ENCODE results near the gene MSI2.

MSI2 gene

DNA sequence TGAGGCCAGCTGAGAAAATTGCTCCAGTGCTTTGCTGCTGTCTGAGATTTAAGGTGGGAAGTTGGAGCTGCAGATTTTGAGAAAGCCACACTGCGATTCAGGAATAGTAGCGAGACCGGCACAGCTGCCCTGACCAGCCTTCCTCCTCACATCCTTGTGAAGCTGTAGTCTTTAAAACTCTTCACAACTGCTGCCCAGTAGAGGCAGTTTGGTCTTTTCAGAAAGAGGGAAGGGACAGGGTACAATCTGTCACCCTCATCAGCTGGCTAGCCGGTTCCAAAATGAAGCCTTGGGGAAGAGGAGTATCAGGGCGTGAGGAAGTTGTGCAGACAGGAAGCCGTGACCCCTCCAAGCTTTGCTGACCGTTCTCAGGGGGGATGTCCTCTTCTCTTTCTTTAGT is 195.3 kb downstream of the MSI2 start:
- no peak overlapping the region for H3K27ac ChIP-seq
- TF ChIP-seq, protein P1, sequence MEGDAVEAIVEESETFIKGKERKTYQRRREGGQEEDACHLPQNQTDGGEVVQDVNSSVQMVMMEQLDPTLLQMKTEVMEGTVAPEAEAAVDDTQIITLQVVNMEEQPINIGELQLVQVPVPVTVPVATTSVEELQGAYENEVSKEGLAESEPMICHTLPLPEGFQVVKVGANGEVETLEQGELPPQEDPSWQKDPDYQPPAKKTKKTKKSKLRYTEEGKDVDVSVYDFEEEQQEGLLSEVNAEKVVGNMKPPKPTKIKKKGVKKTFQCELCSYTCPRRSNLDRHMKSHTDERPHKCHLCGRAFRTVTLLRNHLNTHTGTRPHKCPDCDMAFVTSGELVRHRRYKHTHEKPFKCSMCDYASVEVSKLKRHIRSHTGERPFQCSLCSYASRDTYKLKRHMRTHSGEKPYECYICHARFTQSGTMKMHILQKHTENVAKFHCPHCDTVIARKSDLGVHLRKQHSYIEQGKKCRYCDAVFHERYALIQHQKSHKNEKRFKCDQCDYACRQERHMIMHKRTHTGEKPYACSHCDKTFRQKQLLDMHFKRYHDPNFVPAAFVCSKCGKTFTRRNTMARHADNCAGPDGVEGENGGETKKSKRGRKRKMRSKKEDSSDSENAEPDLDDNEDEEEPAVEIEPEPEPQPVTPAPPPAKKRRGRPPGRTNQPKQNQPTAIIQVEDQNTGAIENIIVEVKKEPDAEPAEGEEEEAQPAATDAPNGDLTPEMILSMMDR (conservative IDR thresholded peaks at IDR 0.05): no peak

DNA sequence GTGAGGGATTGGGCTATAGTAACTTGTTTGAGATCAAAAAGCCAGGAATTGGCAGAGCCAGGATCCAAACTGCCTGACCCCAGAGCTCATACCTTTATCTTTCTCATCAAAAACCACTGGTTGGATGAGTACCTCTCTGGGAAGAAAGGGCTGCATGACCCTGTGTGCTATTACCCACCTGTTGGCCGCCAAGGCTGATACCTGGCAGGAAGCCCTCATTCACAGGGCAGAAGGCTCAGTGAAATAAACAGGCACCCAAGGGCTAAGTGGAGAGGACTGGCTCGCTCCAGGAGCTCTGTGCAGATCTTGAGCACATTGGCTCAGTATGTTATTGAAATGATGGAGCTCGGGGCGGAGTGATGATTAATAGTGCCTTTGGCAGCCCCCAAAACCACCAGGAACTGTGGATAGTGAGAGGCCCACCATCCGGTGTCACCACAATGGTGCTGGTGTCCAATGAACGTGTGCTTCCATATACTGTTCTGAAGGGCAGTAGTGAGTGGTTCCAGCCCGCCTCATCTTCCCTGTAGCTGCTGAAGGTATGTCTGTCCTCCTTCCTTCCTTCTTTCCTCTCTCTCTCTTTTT is 197.6 kb downstream of the MSI2 start:
- TF ChIP-seq, protein P1 (conservative IDR thresholded peaks at IDR 0.05): no peak
- H3K27ac ChIP-seq: no peak overlapping the region

DNA sequence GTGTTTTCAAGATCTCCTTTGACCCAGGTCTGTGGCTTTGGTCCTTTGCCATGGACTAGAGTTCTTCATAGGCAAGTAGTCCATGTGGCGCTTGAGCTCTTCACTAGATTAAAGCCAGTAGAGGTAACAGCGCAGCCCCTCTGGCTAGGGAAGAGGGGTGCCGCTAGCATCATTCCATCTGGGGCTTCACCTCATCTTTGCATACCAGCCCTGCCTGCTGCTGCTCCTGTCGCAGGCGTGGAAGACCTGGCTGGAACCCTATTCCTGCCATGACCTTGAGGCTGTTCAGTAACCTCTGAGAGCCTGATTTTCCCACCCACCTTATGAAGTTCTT is 198.4 kb downstream of the MSI2 start:
- H3K27ac ChIP-seq: no peak overlapping the region
- TF ChIP-seq, protein P1 (conservative IDR thresholded peaks at IDR 0.05): no peak

DNA sequence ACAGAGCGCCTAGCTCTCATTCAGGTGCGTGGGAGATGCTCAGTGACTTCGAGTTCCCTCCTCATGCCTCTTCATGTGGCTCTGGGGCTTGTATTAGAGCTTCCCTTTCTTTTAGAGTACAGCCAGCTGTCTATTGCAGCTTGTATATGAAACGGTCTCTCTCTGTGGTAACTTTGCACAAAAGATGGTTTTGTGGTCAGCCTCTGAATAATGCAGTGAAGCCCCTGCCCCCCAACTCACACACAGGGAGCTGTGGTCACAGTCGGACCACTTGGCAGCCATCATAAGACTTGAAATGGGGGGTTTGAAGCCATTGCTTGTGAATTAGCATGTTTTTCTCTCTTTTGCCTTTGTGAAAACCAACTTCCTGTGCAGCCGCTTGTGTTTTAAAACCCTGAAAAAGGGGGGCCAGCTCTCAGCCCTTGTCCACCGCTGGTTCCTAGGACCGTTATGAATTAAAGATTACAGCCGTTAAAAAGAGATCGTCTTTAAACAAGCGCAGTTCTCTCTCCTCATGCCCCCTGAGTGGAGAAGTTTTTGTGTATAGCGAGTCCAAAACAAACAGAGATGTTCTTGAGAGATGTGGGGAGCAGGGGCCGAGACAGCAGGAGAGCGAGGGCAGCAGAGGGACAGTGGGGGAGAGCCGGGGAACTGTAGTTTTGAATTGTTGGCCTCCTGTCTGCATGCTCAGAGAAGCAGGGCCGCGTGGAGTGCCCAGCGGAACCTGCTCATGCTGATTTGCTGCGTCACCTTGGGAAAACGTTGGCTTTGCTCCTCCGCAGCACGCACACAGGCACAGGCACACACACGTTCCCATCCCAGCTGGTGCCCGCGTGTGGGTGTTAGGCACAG is 199.0 kb downstream of the MSI2 start:
- TF ChIP-seq, protein P1 (conservative IDR thresholded peaks at IDR 0.05): no peak
- no peak overlapping the region for H3K27ac ChIP-seq

DNA sequence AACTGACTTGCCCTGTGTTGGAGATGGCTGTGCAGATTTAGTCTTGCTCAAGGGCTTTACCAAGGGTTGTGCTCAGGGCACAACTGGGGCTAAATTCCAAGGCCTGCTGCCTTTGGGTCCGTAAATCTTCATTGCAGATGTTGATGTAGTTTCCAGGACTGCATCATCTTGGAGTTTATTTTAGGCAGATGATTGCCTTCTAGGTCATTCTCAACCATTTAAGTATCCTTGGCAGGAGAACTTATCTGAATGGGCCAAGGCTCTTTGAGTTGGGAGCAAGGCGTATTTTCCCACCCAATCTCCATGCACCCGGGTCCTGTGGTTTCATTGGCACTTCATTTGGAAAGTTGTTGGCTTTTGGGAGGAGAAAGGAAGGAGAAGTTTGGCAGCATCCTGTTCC is 200.3 kb downstream of the MSI2 start:
- TF ChIP-seq, protein P1 (conservative IDR thresholded peaks at IDR 0.05): no peak
- H3K27ac ChIP-seq: no peak overlapping the region

DNA sequence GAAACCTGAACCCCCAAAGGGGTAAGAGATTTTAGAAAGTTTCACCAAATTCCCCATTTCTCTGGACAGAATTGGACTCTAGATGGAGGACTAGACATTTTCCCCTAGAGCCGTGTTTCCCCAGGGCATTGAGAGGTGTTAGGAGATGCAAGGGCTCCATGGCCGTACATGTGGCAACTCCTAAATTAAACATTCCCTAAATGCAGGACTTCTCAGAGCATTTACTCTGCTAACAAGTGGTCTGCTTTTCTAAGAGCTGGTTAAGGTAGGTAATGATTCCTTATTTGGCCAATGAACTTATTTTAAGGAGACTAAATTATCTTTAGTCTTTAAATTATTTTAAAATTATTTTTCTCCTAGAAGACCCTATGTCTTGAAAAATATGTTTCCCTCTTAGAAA is 200.9 kb downstream of the MSI2 start:
- no peak overlapping the region for H3K27ac ChIP-seq

DNA sequence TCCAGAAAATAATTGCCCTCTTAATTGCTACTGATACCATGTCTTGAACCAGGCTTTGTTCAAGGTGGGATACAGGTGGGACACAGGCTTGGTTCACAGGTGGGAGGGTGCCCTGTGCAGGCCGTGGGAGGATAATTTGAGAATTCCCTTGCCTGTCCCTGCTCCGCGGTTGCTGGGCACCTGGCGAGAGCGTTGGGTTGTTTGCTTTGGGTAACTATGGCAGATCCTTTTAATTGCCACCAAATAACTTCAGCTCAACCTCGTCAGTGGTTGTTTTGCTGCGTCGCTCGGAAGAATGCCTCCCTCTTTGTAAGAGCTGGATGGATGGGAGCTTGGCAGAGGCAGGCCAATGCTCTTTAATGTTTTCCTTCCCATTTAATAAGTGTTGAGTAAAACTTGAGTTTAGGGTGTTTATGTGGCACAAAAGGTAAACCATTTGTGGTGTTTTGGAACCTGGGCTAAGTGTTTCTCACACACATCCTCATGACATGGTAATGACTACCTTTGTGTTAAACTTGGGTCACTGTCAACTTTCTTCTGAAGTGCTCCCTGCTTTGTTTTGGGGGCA is 202.5 kb downstream of the MSI2 start:
- TF ChIP-seq, protein P1 (conservative IDR thresholded peaks at IDR 0.05): no peak
- no peak overlapping the region for H3K27ac ChIP-seq

More for the DNA sequence above, 200.9 kb downstream of the MSI2 start:
- TF ChIP-seq, protein P1 (conservative IDR thresholded peaks at IDR 0.05): no peak

Data from VCaP (cell line).